ENCODE data around the gene VSTM5.
"Not testable (repeated sequence)": the region's sequence is repeated elsewhere in the genome, so short reads cannot be mapped to it uniquely, and the experiment has no call there.

VSTM5 gene

GRCh38 chr11:93850594-93851018 is at the start of gene VSTM5:
Gene VSTM5, minus strand, starts transcription at chr11:93850618. Its CDS starts 116 bp downstream, at chr11:93850502.
- DNase-seq (ENCODE audit: low read depth in 2 of 2), result no peak

GRCh38 chr11:93895106-93895862 is 44.9 kb upstream of the VSTM5 start:
- no peak for DNase-seq (ENCODE audit: low read depth in 2 of 2)

GRCh38 chr11:93890391-93891051 is 40.1 kb upstream of the VSTM5 start:
- DNase-seq (ENCODE audit: low read depth in 2 of 2), result no peak

GRCh38 chr11:93887111-93887510 is 36.7 kb upstream of the VSTM5 start:
- DNase-seq (ENCODE audit: low read depth in 2 of 2), result no peak

- not testable (repeated sequence) for DNase-seq (ENCODE audit: low read depth in 2 of 2)
These were observed 28.7 kb upstream of the VSTM5 start for GRCh38 chr11:93879114-93879513.

GRCh38 chr11:93875637-93876036 is 25.2 kb upstream of the VSTM5 start:
- no peak for DNase-seq (ENCODE audit: low read depth in 2 of 2)

- DNase-seq (ENCODE audit: low read depth in 2 of 2), result no peak
These were observed 21.1 kb upstream of the VSTM5 start for GRCh38 chr11:93871526-93871925.

GRCh38 chr11:93870616-93871015 is 20.2 kb upstream of the VSTM5 start:
- no peak for DNase-seq (ENCODE audit: low read depth in 2 of 2)

- DNase-seq (ENCODE audit: low read depth in 2 of 2), result no peak
These were observed 19.4 kb upstream of the VSTM5 start for GRCh38 chr11:93869830-93870229.

GRCh38 chr11:93868404-93868803 is 18.0 kb upstream of the VSTM5 start:
- not testable (repeated sequence) for DNase-seq (ENCODE audit: low read depth in 2 of 2)

GRCh38 chr11:93861808-93862207 is 11.4 kb upstream of the VSTM5 start:
- no peak for DNase-seq (ENCODE audit: low read depth in 2 of 2)

GRCh38 chr11:93858121-93858775 is 7.8 kb upstream of the VSTM5 start:
- DNase-seq (ENCODE audit: low read depth in 2 of 2), result no peak

- DNase-seq (ENCODE audit: low read depth in 2 of 2), result no peak
These were observed 7.1 kb upstream of the VSTM5 start for GRCh38 chr11:93857413-93858120.

- DNase-seq (ENCODE audit: low read depth in 2 of 2), result no peak
These were observed 1.8 kb upstream of the VSTM5 start for GRCh38 chr11:93852242-93852641.

- DNase-seq (ENCODE audit: low read depth in 2 of 2), result no peak
These were observed 446 bp downstream of the VSTM5 start for GRCh38 chr11:93849751-93850593.

GRCh38 chr11:93849201-93849600 is 1.2 kb downstream of the VSTM5 start:
- no peak for DNase-seq (ENCODE audit: low read depth in 2 of 2)

- DNase-seq (ENCODE audit: low read depth in 2 of 2), result no peak
These were observed 4.0 kb downstream of the VSTM5 start for GRCh38 chr11:93846411-93846810.

- DNase-seq (ENCODE audit: low read depth in 2 of 2), result no peak
These were observed 5.0 kb downstream of the VSTM5 start for GRCh38 chr11:93845181-93846092.

- no peak for DNase-seq (ENCODE audit: low read depth in 2 of 2)
These were observed 5.8 kb downstream of the VSTM5 start for GRCh38 chr11:93844568-93844967.

- no peak for DNase-seq (ENCODE audit: low read depth in 2 of 2)
These were observed 6.5 kb downstream of the VSTM5 start for GRCh38 chr11:93843906-93844305.
